RWPE2 (cell line): ENCODE results near the gene PTHLH.
A peak's percentile ranks its signal among the peaks of the same experiment; 100 is the strongest.

Experiments
- ATAC-seq: fragments of 200-7000 bp; cut with Tn5 transposase; 3 replicates; pipeline ENCODE4 v1.9.1; 2021; ENCODE audit warnings: low read depth
- DNase-seq: peaks from one replicate; pipeline ENCODE4 v3.0.0-alpha.2; 2020; ENCODE audit warnings: low spot score
- H3K27ac ChIP-seq: fragments of 450-650 bp; 2 replicates; pipeline ENCODE4 v1.5.1; 2017; ENCODE audit warnings: mild to moderate bottlenecking; ENCODE audit not compliant: poor library complexity, severe bottlenecking
- H3K27me3 ChIP-seq: fragments of 250-450 bp; sonication (Bioruptor Pico); 2 replicates; pipeline ENCODE4 v1.5.1; 2021; ENCODE audit warnings: mild to moderate bottlenecking, moderate library complexity; ENCODE audit not compliant: insufficient read depth, poor library complexity, severe bottlenecking
- H3K36me3 ChIP-seq: fragments of 250-450 bp; sonication (Bioruptor Pico); 2 replicates; pipeline ENCODE4 v1.5.1; 2020; ENCODE audit warnings: low read depth, mild to moderate bottlenecking, moderate library complexity
- H3K4me1 ChIP-seq: fragments of 250-450 bp; sonication (Bioruptor Pico); 2 replicates; pipeline ENCODE4 v1.5.1; 2021; ENCODE audit warnings: mild to moderate bottlenecking, moderate library complexity; ENCODE audit not compliant: insufficient read depth, poor library complexity, severe bottlenecking
- H3K4me3 ChIP-seq: fragments of 250-450 bp; sonication (Bioruptor Pico); 2 replicates; pipeline ENCODE4 v1.5.1; 2021; ENCODE audit warnings: mild to moderate bottlenecking, moderate library complexity; ENCODE audit not compliant: severe bottlenecking
- H3K9me3 ChIP-seq: fragments of 250-450 bp; sonication (Bioruptor Pico); 2 replicates; pipeline ENCODE4 v1.5.1; 2021; ENCODE audit warnings: mild to moderate bottlenecking, moderate library complexity; ENCODE audit not compliant: severe bottlenecking
- TF ChIP-seq, protein P1 (sequence below): fragments of 450-650 bp; IDR thresholded peaks from one replicate; pipeline ENCODE4 v1.5.1; 2017; ENCODE audit warnings: mild to moderate bottlenecking, moderate library complexity; ENCODE audit not compliant: poor library complexity, severe bottlenecking

The PTHLH gene

DNA sequence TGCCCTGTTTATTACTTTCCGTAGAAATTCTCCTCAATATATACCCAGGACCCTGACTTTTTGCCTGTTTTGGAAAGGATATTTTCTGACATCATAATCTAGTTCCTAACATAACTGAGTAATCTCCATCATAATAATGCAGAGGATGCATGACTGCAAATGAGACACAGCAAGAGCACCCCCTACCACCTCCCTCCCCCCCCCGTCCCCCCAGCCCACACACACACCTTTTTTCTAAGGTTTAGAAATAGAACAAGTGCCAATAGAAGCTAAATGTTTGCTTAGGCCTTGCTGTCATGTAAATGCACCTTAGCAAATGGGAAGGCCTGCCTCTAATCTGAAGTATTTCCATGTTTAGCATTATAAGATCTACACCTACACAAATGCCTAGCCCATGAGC lies at the start of gene PTHLH:
TSS of gene PTHLH (minus strand) at position 13 of the 400 bp plus-strand sequence. CDS start 3,239 bp downstream, outside the sequence.
- DNase-seq (no peak), ATAC-seq (no peak)
- no peaks in the 10 kb centered on the region for H3K9me3 ChIP-seq
- H3K4me3 ChIP-seq: peak within 1 kb of the TSS; percentile 58
- TF ChIP-seq, protein P1, sequence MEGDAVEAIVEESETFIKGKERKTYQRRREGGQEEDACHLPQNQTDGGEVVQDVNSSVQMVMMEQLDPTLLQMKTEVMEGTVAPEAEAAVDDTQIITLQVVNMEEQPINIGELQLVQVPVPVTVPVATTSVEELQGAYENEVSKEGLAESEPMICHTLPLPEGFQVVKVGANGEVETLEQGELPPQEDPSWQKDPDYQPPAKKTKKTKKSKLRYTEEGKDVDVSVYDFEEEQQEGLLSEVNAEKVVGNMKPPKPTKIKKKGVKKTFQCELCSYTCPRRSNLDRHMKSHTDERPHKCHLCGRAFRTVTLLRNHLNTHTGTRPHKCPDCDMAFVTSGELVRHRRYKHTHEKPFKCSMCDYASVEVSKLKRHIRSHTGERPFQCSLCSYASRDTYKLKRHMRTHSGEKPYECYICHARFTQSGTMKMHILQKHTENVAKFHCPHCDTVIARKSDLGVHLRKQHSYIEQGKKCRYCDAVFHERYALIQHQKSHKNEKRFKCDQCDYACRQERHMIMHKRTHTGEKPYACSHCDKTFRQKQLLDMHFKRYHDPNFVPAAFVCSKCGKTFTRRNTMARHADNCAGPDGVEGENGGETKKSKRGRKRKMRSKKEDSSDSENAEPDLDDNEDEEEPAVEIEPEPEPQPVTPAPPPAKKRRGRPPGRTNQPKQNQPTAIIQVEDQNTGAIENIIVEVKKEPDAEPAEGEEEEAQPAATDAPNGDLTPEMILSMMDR: no peak
- peaks cover 17% of the 10 kb centered on the region for H3K36me3 ChIP-seq
- no peaks in the 10 kb centered on the region for H3K27me3 ChIP-seq
- peak within 1 kb of the TSS; percentile 96 for H3K27ac ChIP-seq
- H3K4me1 ChIP-seq: peaks cover 24% of the 10 kb centered on the region

DNA sequence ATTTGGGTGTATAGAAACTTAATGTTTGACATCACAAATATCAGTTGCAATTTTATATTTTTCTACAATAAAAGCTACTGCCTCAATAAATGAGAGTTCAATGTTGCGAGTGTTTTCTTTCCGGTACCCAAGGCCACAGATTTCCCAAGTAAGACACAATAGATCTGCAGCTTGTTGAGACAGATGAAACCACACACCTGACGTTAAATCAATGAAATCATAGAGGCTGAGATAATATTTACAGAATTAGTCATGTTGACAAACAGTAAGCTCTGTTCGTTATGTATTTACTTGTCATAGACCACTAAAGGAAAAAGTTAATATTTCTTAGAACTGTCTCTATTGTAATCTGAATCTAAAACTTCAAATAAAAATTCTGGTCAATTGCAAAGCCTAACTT lies 49.2 kb upstream of the PTHLH start:
- Histone ChIP-seq H3K9me3 (no peaks in the 10 kb centered on the region), H3K36me3 (no peaks in the 10 kb centered on the region), H3K4me1 (peaks cover 30% of the 10 kb centered on the region), H3K27ac (peak overlapping the region; percentile 90), H3K27me3 (no peaks in the 10 kb centered on the region), H3K4me3 (no peak overlapping the region)
- TF ChIP-seq, protein P1: no peak
- DNase-seq: no peak
- ATAC-seq: peak; percentile 45; the same call in 1 of the 3 replicates

- Histone ChIP-seq H3K9me3 (no peaks in the 10 kb centered on the region), H3K4me3 (no peak overlapping the region), H3K27ac (no peak overlapping the region), H3K27me3 (no peaks in the 10 kb centered on the region), H3K36me3 (no peaks in the 10 kb centered on the region), H3K4me1 (peaks cover 10% of the 10 kb centered on the region)
- TF ChIP-seq, protein P1: no peak
- ATAC-seq (no peak), DNase-seq (no peak)
Measured at GRCh38 chr12:28017873-28018255, 45.3 kb upstream of the PTHLH start.

DNA sequence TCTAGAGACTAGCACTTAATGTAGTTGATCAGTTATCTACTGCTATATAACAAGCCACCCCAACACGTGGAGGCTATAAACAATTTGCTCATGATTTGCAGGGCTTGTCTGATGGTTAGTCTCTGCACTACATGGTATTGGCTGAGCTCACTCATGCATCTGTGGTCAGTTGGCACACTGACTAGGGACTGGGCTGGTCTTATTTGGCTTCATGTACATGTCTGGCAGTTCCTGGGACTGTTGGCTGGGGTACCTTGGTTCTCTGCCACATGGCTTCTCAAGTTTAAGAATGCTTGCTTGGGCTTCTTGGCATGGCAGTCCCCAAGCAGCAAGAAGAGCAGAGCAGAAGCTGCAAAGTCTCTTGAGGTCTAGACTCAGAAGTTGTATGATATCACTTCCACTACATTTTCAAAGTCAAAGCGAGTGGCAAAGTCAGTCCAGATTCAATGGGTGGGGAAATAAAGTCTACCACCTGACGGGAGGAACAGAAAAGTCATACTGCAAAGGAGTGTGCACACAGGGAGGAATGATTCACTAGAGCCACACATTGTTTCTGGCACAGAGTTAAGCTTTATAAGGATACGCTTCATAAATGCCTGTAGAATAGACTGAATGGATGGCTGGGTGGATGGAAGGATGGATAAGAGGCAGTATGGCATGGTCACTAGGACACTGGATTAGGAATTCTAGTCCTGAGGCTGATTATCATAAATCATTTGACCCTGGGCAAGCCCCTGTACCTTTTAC lies 44.8 kb upstream of the PTHLH start:
- DNase-seq (no peak), ATAC-seq (no peak)
- Histone ChIP-seq H3K27me3 (no peaks in the 10 kb centered on the region), H3K36me3 (no peaks in the 10 kb centered on the region), H3K9me3 (no peaks in the 10 kb centered on the region), H3K4me1 (peaks cover 9% of the 10 kb centered on the region), H3K27ac (no peak overlapping the region), H3K4me3 (no peak overlapping the region)
- TF ChIP-seq, protein P1: no peak

DNA sequence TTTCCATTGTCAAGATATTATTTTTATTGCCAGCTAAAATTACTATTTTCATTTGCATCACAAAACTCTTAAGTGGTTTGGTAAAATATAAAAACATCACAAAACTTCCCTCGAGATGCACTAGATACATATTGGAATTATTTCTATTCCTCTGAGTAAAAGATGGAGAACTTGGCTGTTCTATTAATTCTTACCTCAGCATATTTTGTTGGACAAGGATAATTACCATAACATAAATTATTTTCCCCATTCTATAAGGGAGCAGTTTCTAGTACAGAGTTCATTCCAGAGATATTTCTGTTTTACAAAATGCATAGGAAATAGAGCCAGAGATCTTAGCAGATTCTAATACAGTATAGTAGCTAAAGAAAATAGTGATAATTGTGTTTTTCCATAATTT lies 42.6 kb upstream of the PTHLH start:
- H3K36me3 ChIP-seq: no peaks in the 10 kb centered on the region
- no peak overlapping the region for H3K4me3 ChIP-seq
- DNase-seq: no peak
- TF ChIP-seq, protein P1: no peak
- H3K9me3 ChIP-seq: no peaks in the 10 kb centered on the region
- no peaks in the 10 kb centered on the region for H3K4me1 ChIP-seq
- ATAC-seq: no peak
- H3K27ac ChIP-seq: no peak overlapping the region
- H3K27me3 ChIP-seq: no peaks in the 10 kb centered on the region
